ENCODE data around the gene FAM163B.
A peak's percentile ranks its signal among the peaks of the same experiment; 100 is the strongest.
"Not testable (repeated sequence)": the region's sequence is repeated elsewhere in the genome, so short reads cannot be mapped to it uniquely, and the experiment has no call there.

FAM163B gene

GRCh38 chr9:133627341-133627740, 18.2 kb upstream of the FAM163B start:
- H3K27me3 ChIP-seq: no peaks in the 10 kb centered on the region
- peak; percentile 77 for DNase-seq
- H3K36me3 ChIP-seq: no peaks in the 10 kb centered on the region
- H3K9me3 ChIP-seq: peaks cover 9% of the 10 kb centered on the region
- H3K4me1 ChIP-seq: peaks cover 29% of the 10 kb centered on the region
- no peak overlapping the region for H3K4me3 ChIP-seq (ENCODE audit: low read depth, low read length)
- no peak for TF ChIP-seq CTCF (IDR thresholded peaks at IDR 0.05; ENCODE audit: low read depth, low read length)

- not testable (repeated sequence) for H3K4me3 ChIP-seq (ENCODE audit: low read depth, low read length); DNase-seq; H3K27me3 ChIP-seq; H3K36me3 ChIP-seq; H3K9me3 ChIP-seq
- peaks cover 26% of the 10 kb centered on the region for H3K4me1 ChIP-seq
These were observed 16.8 kb upstream of the FAM163B start for GRCh38 chr9:133626008-133626407.

DNA sequence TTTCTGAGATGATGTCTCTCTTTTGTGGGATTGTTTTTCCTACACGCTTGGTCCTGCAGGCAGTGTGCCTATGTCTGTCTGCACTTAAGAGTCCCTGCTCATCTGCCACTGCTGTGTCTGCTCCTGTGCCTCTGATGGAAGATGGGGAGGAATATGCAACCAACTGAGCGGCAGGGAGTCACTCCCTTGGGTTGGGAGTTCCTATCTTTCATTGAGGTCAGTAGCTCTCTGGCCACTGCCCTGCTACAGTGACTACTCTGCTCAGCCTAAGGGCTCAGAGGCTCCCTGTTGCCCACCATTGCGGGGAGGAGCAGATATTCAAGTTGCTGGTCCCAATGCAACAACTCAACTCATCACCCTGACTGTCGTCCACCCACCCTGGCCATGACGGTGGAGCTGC, 13.4 kb upstream of the FAM163B start:
- no peak for TF ChIP-seq CTCF (IDR thresholded peaks at IDR 0.05; ENCODE audit: low read depth, low read length)
- H3K36me3 ChIP-seq: no peaks in the 10 kb centered on the region
- H3K4me1 ChIP-seq: peaks cover 17% of the 10 kb centered on the region
- H3K27me3 ChIP-seq: no peaks in the 10 kb centered on the region
- H3K9me3 ChIP-seq: peaks cover 9% of the 10 kb centered on the region
- H3K4me3 ChIP-seq (ENCODE audit: low read depth, low read length): no peak overlapping the region
- DNase-seq: no peak

GRCh38 chr9:133621725-133622267, 12.6 kb upstream of the FAM163B start:
- H3K4me3 ChIP-seq (ENCODE audit: low read depth, low read length): no peak overlapping the region
- H3K4me1 ChIP-seq: peaks cover 12% of the 10 kb centered on the region
- H3K9me3 ChIP-seq: peaks cover 9% of the 10 kb centered on the region
- no peak for TF ChIP-seq CTCF (IDR thresholded peaks at IDR 0.05; ENCODE audit: low read depth, low read length)
- H3K36me3 ChIP-seq: no peaks in the 10 kb centered on the region
- no peaks in the 10 kb centered on the region for H3K27me3 ChIP-seq
- DNase-seq: no peak

DNA sequence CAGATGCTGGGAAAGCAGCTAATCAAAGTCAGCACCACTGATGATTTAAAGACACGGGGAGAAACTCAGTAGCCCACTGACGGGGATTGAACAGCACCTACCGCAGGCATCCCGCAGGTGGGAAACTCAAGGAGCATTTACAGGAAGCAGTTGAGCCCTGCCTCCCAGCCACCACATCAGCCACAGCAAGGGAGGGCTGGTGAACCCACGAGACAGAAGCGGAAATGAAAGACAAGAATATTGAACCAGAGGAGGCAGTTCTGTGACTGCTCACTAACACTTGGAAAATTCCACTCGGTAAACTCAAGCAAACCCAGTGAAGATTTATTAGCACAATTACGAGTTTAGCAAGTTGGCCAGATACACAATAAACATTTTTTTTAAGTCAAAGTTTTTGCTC, 10.6 kb upstream of the FAM163B start:
- no peak for DNase-seq
- Histone ChIP-seq H3K4me3 (ENCODE audit: low read depth, low read length) (no peak overlapping the region), H3K27me3 (no peaks in the 10 kb centered on the region), H3K36me3 (no peaks in the 10 kb centered on the region), H3K9me3 (no peaks in the 10 kb centered on the region), H3K4me1 (peaks cover 10% of the 10 kb centered on the region)
- TF ChIP-seq CTCF (IDR thresholded peaks at IDR 0.05; ENCODE audit: low read depth, low read length): no peak

GRCh38 chr9:133618726-133619125, 9.5 kb upstream of the FAM163B start:
- Histone ChIP-seq H3K27me3 (no peaks in the 10 kb centered on the region), H3K4me1 (peaks cover 18% of the 10 kb centered on the region), H3K36me3 (no peaks in the 10 kb centered on the region), H3K9me3 (no peaks in the 10 kb centered on the region), H3K4me3 (ENCODE audit: low read depth, low read length) (no peak overlapping the region)
- TF ChIP-seq CTCF (IDR thresholded peaks at IDR 0.05; ENCODE audit: low read depth, low read length): no peak
- no peak for DNase-seq
